ENCODE measurements around the gene GABARAPL1.
A peak's percentile ranks its signal among the peaks of the same experiment; 100 is the strongest.

GABARAPL1 gene

GRCh38 chr12:10212739-10213131, at the start of gene GABARAPL1:
GABARAPL1 (plus strand) TSS chr12:10212877; CDS start chr12:10213130, 253 bp downstream.
- no peaks in the 10 kb centered on the region for H4K20me1 ChIP-seq (ENCODE audit: low read depth, low read length)
- H3K27ac ChIP-seq (ENCODE audit: low read depth, low read length), result no peak within 1 kb of the TSS
- H3K4me2 ChIP-seq (ENCODE audit: low read depth, low read length, poor library complexity, severe bottlenecking), result peak within 1 kb of the TSS; percentile 84
- H2AFZ ChIP-seq (ENCODE audit: low read depth, low read length, severe bottlenecking), result peak within 1 kb of the TSS; percentile 89
- H3F3A ChIP-seq (ENCODE audit: insufficient read depth), result no peaks in the 10 kb centered on the region
- TF ChIP-seq EZH2phosphoT487 (conservative IDR thresholded peaks at IDR 0.05; ENCODE audit: low read length) (no peak), CTCF (IDR thresholded peaks at IDR 0.05; ENCODE audit: insufficient read depth, low read length, poor library complexity, severe bottlenecking) (no peak)
- no peaks in the 10 kb centered on the region for H3K27me3 ChIP-seq (ENCODE audit: low read length)
- peak within 1 kb of the TSS; percentile 57 for H3K4me3 ChIP-seq (ENCODE audit: insufficient read depth, low read length, poor library complexity, severe bottlenecking)
- H3K9me2 ChIP-seq (replicated peaks; ENCODE audit: insufficient read depth, low read length), result no peaks in the 10 kb centered on the region
- H3K9me3 ChIP-seq (ENCODE audit: insufficient read depth, low read length), result no peaks in the 10 kb centered on the region
- no peaks in the 10 kb centered on the region for H3K36me3 ChIP-seq (ENCODE audit: low read length)
- H3K9ac ChIP-seq (ENCODE audit: low read length), result peak within 1 kb of the TSS; percentile 44
- no peaks in the 10 kb centered on the region for H3K79me2 ChIP-seq (ENCODE audit: insufficient read depth, low read length)

GRCh38 chr12:10163084-10163483, 49.6 kb upstream of the GABARAPL1 start:
- no peak overlapping the region for H3K9ac ChIP-seq (ENCODE audit: low read length)
- H2AFZ ChIP-seq (ENCODE audit: low read depth, low read length, severe bottlenecking), result no peak overlapping the region
- H3K4me2 ChIP-seq (ENCODE audit: low read depth, low read length, poor library complexity, severe bottlenecking), result no peak overlapping the region
- no peaks in the 10 kb centered on the region for H4K20me1 ChIP-seq (ENCODE audit: low read depth, low read length)
- H3K4me3 ChIP-seq (ENCODE audit: insufficient read depth, low read length, poor library complexity, severe bottlenecking), result no peak overlapping the region
- H3K27ac ChIP-seq (ENCODE audit: low read depth, low read length), result no peak overlapping the region
- no peaks in the 10 kb centered on the region for H3F3A ChIP-seq (ENCODE audit: insufficient read depth)
- no peaks in the 10 kb centered on the region for H3K79me2 ChIP-seq (ENCODE audit: insufficient read depth, low read length)
- no peaks in the 10 kb centered on the region for H3K27me3 ChIP-seq (ENCODE audit: low read length)
- no peaks in the 10 kb centered on the region for H3K9me2 ChIP-seq (replicated peaks; ENCODE audit: insufficient read depth, low read length)
- TF ChIP-seq EZH2phosphoT487 (conservative IDR thresholded peaks at IDR 0.05; ENCODE audit: low read length) (no peak), CTCF (IDR thresholded peaks at IDR 0.05; ENCODE audit: insufficient read depth, low read length, poor library complexity, severe bottlenecking) (no peak)
- no peaks in the 10 kb centered on the region for H3K36me3 ChIP-seq (ENCODE audit: low read length)
- H3K9me3 ChIP-seq (ENCODE audit: insufficient read depth, low read length), result no peaks in the 10 kb centered on the region

GRCh38 chr12:10165421-10165820, 47.3 kb upstream of the GABARAPL1 start:
- H3K27ac ChIP-seq (ENCODE audit: low read depth, low read length), result no peak overlapping the region
- no peak for TF ChIP-seq EZH2phosphoT487 (conservative IDR thresholded peaks at IDR 0.05; ENCODE audit: low read length)
- no peak for TF ChIP-seq CTCF (IDR thresholded peaks at IDR 0.05; ENCODE audit: insufficient read depth, low read length, poor library complexity, severe bottlenecking)
- no peaks in the 10 kb centered on the region for H3K9me3 ChIP-seq (ENCODE audit: insufficient read depth, low read length)
- H3K9me2 ChIP-seq (replicated peaks; ENCODE audit: insufficient read depth, low read length), result no peaks in the 10 kb centered on the region
- no peaks in the 10 kb centered on the region for H3K36me3 ChIP-seq (ENCODE audit: low read length)
- no peak overlapping the region for H3K9ac ChIP-seq (ENCODE audit: low read length)
- H3F3A ChIP-seq (ENCODE audit: insufficient read depth), result no peaks in the 10 kb centered on the region
- no peaks in the 10 kb centered on the region for H3K27me3 ChIP-seq (ENCODE audit: low read length)
- no peaks in the 10 kb centered on the region for H3K79me2 ChIP-seq (ENCODE audit: insufficient read depth, low read length)
- no peak overlapping the region for H3K4me2 ChIP-seq (ENCODE audit: low read depth, low read length, poor library complexity, severe bottlenecking)
- no peak overlapping the region for H2AFZ ChIP-seq (ENCODE audit: low read depth, low read length, severe bottlenecking)
- H3K4me3 ChIP-seq (ENCODE audit: insufficient read depth, low read length, poor library complexity, severe bottlenecking), result no peak overlapping the region
- H4K20me1 ChIP-seq (ENCODE audit: low read depth, low read length), result no peaks in the 10 kb centered on the region
